ENCODE results near the gene SUGCT. TPM values are rescaled to one million over a fixed set of nuclear protein-coding genes. Genes with fewer than 3 reads are reported as not detected.

SUGCT gene
- total and polyA plus RNA-seq, 2 of the 8 experiments (the other 6 are each of a cell fraction or from before 2014, with no cell fraction given) = 2.8 to 5.4 TPM

- TF ChIP-seq ATF2 (IDR thresholded peaks at IDR 0.05; ENCODE audit: low read length) (no peak), TEAD4 (IDR thresholded peaks at IDR 0.05; ENCODE audit: low read depth, low read length) (no peak), NRF1 (IDR thresholded peaks at IDR 0.05; ENCODE audit: low read depth, low read length) (no peak)
Measured at GRCh38 chr7:40303996-40304395, 169.2 kb downstream of the SUGCT start (continued).
